SK-N-SH (cell line): Measurements from ENCODE around the gene TRMT1. TPM values are rescaled to one million over a fixed set of nuclear protein-coding genes. Genes with fewer than 3 reads are reported as not detected.

ENCODE experiments used
- CTCF ChIA-PET: fragments of 300-600, 350-600 bp; formaldehyde crosslinking; extraction: SDS; loops from one replicate; lab custom pipeline; 2021; lab: Yijun Ruan, JAX
- POLR2A ChIA-PET: fragments of 350-600 bp; sonication (Branson Sonifier 250); formaldehyde crosslinking; extraction: SDS; loops from one replicate; lab custom pipeline; 2020; ENCODE audit warnings: antibody characterized with exemption, inconsistent platforms; lab: Yijun Ruan, JAX
- DNase-seq: peaks from one replicate; pipeline ENCODE4 v3.0.0; 2012
- H2AFZ ChIP-seq: fragments of 200-600 bp; sonication (generic); 2 replicates; pipeline ENCODE4 v1.8.1; 2016; ENCODE audit warnings: antibody characterized with exemption, mild to moderate bottlenecking, low read depth
- H3F3A ChIP-seq: fragments of 200-600 bp; sonication (generic); replicated peaks from 2 replicates; pipeline ENCODE3; 2016; ENCODE audit warnings: antibody characterized with exemption, mild to moderate bottlenecking; ENCODE audit not compliant: insufficient read depth
- H3K27ac ChIP-seq, 2 experiments: fragments of 200-500 bp in 1 of 2; fragments of 200-600 bp in 1 of 2; sonication (Bioruptor generic) in 1 of 2; sonication (generic), shearing (Covaris generic) in 1 of 2; 2 replicates each; pipeline versions ENCODE4 v1.5.1 to v1.6.1; 2014 to 2016; ENCODE audit warnings: low read depth in 2 of 2, inconsistent platforms in 1 of 2, low read length in 1 of 2, mild to moderate bottlenecking in 1 of 2, mixed read lengths in 1 of 2
- H3K27me3 ChIP-seq: fragments of 200-600 bp; sonication (generic), shearing (Covaris generic); 2 replicates; pipeline ENCODE4 v1.6.1; 2016; ENCODE audit warnings: mixed run types; ENCODE audit not compliant: insufficient read depth
- H3K36me3 ChIP-seq, 2 experiments: fragments of 200-500 bp in 1 of 2; fragments of 200-600 bp in 1 of 2; sonication (Bioruptor generic) in 1 of 2; sonication (generic) in 1 of 2; replicated peaks in 1 of 2; 2 replicates each; pipeline versions ENCODE3 to v1.5.1; 2014 to 2016; ENCODE audit warnings: low read length in 1 of 2, mild to moderate bottlenecking in 1 of 2; ENCODE audit not compliant: insufficient read depth in 2 of 2, control insufficient read depth in 1 of 2
- H3K4me1 ChIP-seq, 2 experiments: fragments of 200-500 bp in 1 of 2; fragments of 200-600 bp in 1 of 2; sonication (Bioruptor generic) in 1 of 2; sonication (generic), shearing (Covaris generic) in 1 of 2; 2 replicates each; pipeline versions ENCODE4 v1.5.1 to v1.6.1; 2014 to 2016; ENCODE audit warnings: low read depth in 1 of 2, low read length in 1 of 2, mixed run types in 1 of 2; ENCODE audit not compliant: insufficient read depth in 2 of 2, control insufficient read depth in 1 of 2
- H3K4me2 ChIP-seq: fragments of 200-600 bp; sonication (generic), shearing (Covaris generic); 2 replicates; pipeline ENCODE4 v1.6.1; 2017; ENCODE audit warnings: mixed run types
- H3K4me3 ChIP-seq, 2 experiments: fragments of 200-500 bp in 1 of 2; fragments of 200-600 bp in 1 of 2; sonication (Bioruptor generic) in 1 of 2; sonication (generic), shearing (Covaris generic) in 1 of 2; 2 replicates each; pipeline versions ENCODE4 v1.5.1 to v1.8.1; 2014 to 2016; ENCODE audit warnings: low read depth in 2 of 2, inconsistent platforms in 1 of 2, low read length in 1 of 2, mild to moderate bottlenecking in 1 of 2, mixed read lengths in 1 of 2, moderate library complexity in 1 of 2
- H3K79me2 ChIP-seq: fragments of 200-600 bp; sonication (generic); 2 replicates; pipeline ENCODE4 v1.8.1; 2017; ENCODE audit warnings: mild to moderate bottlenecking; ENCODE audit not compliant: insufficient read depth
- H3K9ac ChIP-seq: fragments of 200-600 bp; sonication (generic); 2 replicates; pipeline ENCODE4 v1.6.1; 2017; ENCODE audit warnings: mixed run types
- H3K9me2 ChIP-seq: fragments of 200-600 bp; sonication (generic); 2 replicates; pipeline ENCODE4 v1.6.1; 2017; ENCODE audit warnings: mixed run types
- H3K9me3 ChIP-seq: fragments of 200-600 bp; sonication (generic); 2 replicates; pipeline ENCODE4 v1.6.1; 2017; ENCODE audit warnings: mixed run types, mild to moderate bottlenecking, moderate library complexity
- H4K20me1 ChIP-seq: fragments of 200-600 bp; sonication (generic); 2 replicates; pipeline ENCODE4 v1.6.1; 2017; ENCODE audit warnings: mild to moderate bottlenecking, mixed run types; ENCODE audit not compliant: insufficient read depth
- EP300 ChIP-seq, 2 experiments: IDR thresholded peaks; 2 replicates each; pipeline versions ENCODE4 v1.4.0 to v1.6.1; 2012; ENCODE audit warnings: borderline replicate concordance in 1 of 2, low read depth in 1 of 2, low read length in 1 of 2
- FOXM1 ChIP-seq: IDR thresholded peaks from 2 replicates; pipeline ENCODE4 v1.4.0; 2012; ENCODE audit warnings: low read depth, mild to moderate bottlenecking
- GABPA ChIP-seq: IDR thresholded peaks from 2 replicates; pipeline ENCODE4 v1.4.0; 2012; ENCODE audit warnings: low read depth, mild to moderate bottlenecking
- MXI1 ChIP-seq: IDR thresholded peaks from 2 replicates; pipeline ENCODE4 v1.6.1; 2012; ENCODE audit warnings: mild to moderate bottlenecking, low read depth, low read length, improper control_type of control experiment
- PBX3 ChIP-seq: IDR thresholded peaks from 2 replicates; pipeline ENCODE4; 2012
- POLR2AphosphoS5 ChIP-seq: IDR thresholded peaks from 2 replicates; pipeline ENCODE4 v1.6.1; 2012; ENCODE audit warnings: low read depth, low read length
- REST ChIP-seq: IDR thresholded peaks from 2 replicates; pipeline ENCODE4 v1.6.1; 2012; ENCODE audit warnings: mild to moderate bottlenecking, low read depth, low read length, moderate library complexity
- SIN3A ChIP-seq: IDR thresholded peaks from 2 replicates; pipeline ENCODE4 v1.6.1; 2012; ENCODE audit warnings: low read depth, mild to moderate bottlenecking, low read length, moderate library complexity, borderline replicate concordance
- TAF1 ChIP-seq: IDR thresholded peaks from 2 replicates; pipeline ENCODE4 v1.6.1; 2012; ENCODE audit warnings: low read depth, mild to moderate bottlenecking, low read length, moderate library complexity, borderline replicate concordance
- USF1 ChIP-seq: IDR thresholded peaks from 2 replicates; pipeline ENCODE4 v1.4.0; 2012; ENCODE audit warnings: low read depth, borderline replicate concordance
- USF2 ChIP-seq: fragments of 150-350 bp; IDR thresholded peaks from 2 replicates; pipeline ENCODE4 v1.6.1; 2017; ENCODE audit warnings: antibody characterized with exemption, low read length, low read depth, borderline replicate concordance
- YY1 ChIP-seq: IDR thresholded peaks from 2 replicates; pipeline ENCODE4 v1.4.0; 2012; ENCODE audit warnings: low read depth, mild to moderate bottlenecking
- WGBS: methylation state at CpG from one replicate; pipeline ENCODE4 v1.1.6; 2017; ENCODE audit warnings: low lambda C conversion rate; 5-methylcytosine and 5-hydroxymethylcytosine counted together
- polyA plus RNA-seq, 3 experiments: library from polyadenylated mRNA; depleted of rRNA; stranded (reverse); fragments of >200 nt; gene quantifications; 2 replicates each; pipeline ENCODE4 v1.2.3, GENCODE V29; 2012

TRMT1 gene
- polyA plus RNA-seq, 1 of the 3 experiments (the other 2 are of a cell fraction) = 64.9 TPM

- Histone ChIP-seq H3K36me3 (peaks cover 4 to 11% of the 10 kb centered on the region in 2 experiments), H3F3A (peaks cover 20% of the 10 kb centered on the region), H3K4me3 (no peak overlapping the region), H3K79me2 (peaks cover 95% of the 10 kb centered on the region), H3K9ac (no peak overlapping the region), H3K9me2 (no peaks in the 10 kb centered on the region), H2AFZ (no peak overlapping the region), H3K27me3 (no peaks in the 10 kb centered on the region), H3K27ac (no peak overlapping the region), H3K4me1 (peaks cover 0 to 15% of the 10 kb centered on the region in 2 experiments; a peak in 2 of 4 replicates), H3K9me3 (no peaks in the 10 kb centered on the region), H3K4me2 (no peak overlapping the region), H4K20me1 (peaks cover 96% of the 10 kb centered on the region)
- 100% methylated on average over 6 of the region's 6 CpGs for WGBS
- CTCF ChIA-PET = interaction anchor here (1.2 to 2.9 kb wide), 4 partner anchors 10 to 163 kb away, joined by 3 to 10 read pairs (median 7); partner anchors contain the start of gene NACC1
- POLR2A ChIA-PET = interaction anchor here (0.6 to 1.0 kb wide), 2 partner anchors 22 to 677 kb away, joined by 3 read pairs; partner anchors contain the start of genes IER2 and STX10
- no peak for DNase-seq
- TF ChIP-seq MXI1 (no peak), POLR2AphosphoS5 (no peak), PBX3 (no peak), USF1 (no peak), GABPA (no peak), SIN3A (no peak), TAF1 (no peak), FOXM1 (no peak), EP300 (IDR thresholded peaks at IDR 0.05; ENCODE audit: borderline replicate concordance in 1 of 2, low read depth in 1 of 2, low read length in 1 of 2) (no peak), USF2 (no peak), YY1 (no peak), REST (no peak)
These were observed 11.5 kb upstream of the TRMT1 start for GRCh38 chr19:13127811-13128575.
